Kidney (tissue), 14 donors: ENCODE results near the gene KIAA0513. TPM values are rescaled to one million over a fixed set of nuclear protein-coding genes. Genes with fewer than 3 reads are reported as not detected.

Source experiments
- DNase-seq, 5 donors: peaks; one replicate each; pipeline ENCODE4 v3.0.0-alpha.2; 2013 to 2020
- FAIRE-seq: peaks from 2 replicates; lab custom pipeline; 2012; peaks lifted over from hg19 to GRCh38; lab: Jason Lieb, UNC
- H3K27ac ChIP-seq, 2 donors: one replicate each; pipeline ENCODE4 v1.7.0; 2013; ENCODE audit warnings: low read depth in 2 of 2, low read length in 2 of 2, inconsistent platforms in 1 of 2
- H3K27me3 ChIP-seq: one replicate; pipeline ENCODE4 v1.7.1; 2013; ENCODE audit warnings: low read length, inconsistent platforms; ENCODE audit not compliant: control insufficient read depth, insufficient read depth
- H3K36me3 ChIP-seq, 3 donors: one replicate each; pipeline versions ENCODE4 v1.7.0 to v1.7.1; 2013; ENCODE audit warnings: low read length in 3 of 3, control low read depth in 1 of 3, inconsistent platforms in 1 of 3; ENCODE audit not compliant: insufficient read depth in 3 of 3, control insufficient read depth in 2 of 3
- H3K4me1 ChIP-seq, 3 donors: one replicate each; pipeline versions ENCODE4 v1.7.0 to v1.7.1; 2013; ENCODE audit warnings: low read length in 3 of 3, inconsistent platforms in 1 of 3, low read depth in 1 of 3; ENCODE audit not compliant: control insufficient read depth in 2 of 3, insufficient read depth in 2 of 3
- H3K4me3 ChIP-seq, 3 donors: one replicate each; pipeline versions ENCODE4 v1.7.0 to v1.8.1; 2013; ENCODE audit warnings: low read length in 3 of 3, control low read depth in 1 of 3, inconsistent platforms in 1 of 3
- H3K9ac ChIP-seq, 3 donors: one replicate each; pipeline versions ENCODE4 v1.7.0 to v1.7.1; 2013; ENCODE audit warnings: low read length in 3 of 3, control low read depth in 1 of 3, inconsistent platforms in 1 of 3
- H3K9me3 ChIP-seq, 3 donors: one replicate each; pipeline versions ENCODE4 v1.7.0 to v1.7.1; 2013; ENCODE audit warnings: low read length in 3 of 3, control low read depth in 1 of 3, inconsistent platforms in 1 of 3; ENCODE audit not compliant: control insufficient read depth in 2 of 3, insufficient read depth in 1 of 3
- intact Hi-C: fragments of 100-400 bp; cut with DNase I; formaldehyde crosslinking; loops from one replicate; pipeline ENCODE4 v1.11.1; 2022
- polyA plus RNA-seq: library from polyadenylated mRNA; stranded (reverse); fragments of 350-450 nt; fragmentation: Illumina TruSeq; extraction: RNeasy Lipid Tissue Mini Kit (QIAGEN cat#74804); gene quantifications from one replicate; pipeline ENCODE4 v1.2.3, GENCODE V29; 2014; ENCODE audit warnings: low read depth, low replicate concordance; ENCODE audit not compliant: insufficient read depth
- total RNA-seq: library from RNA; stranded (reverse); fragmentation: NEBNext Ultra II Directional; extraction: Animal tissue kit (Norgen Biotek cat#: 25700); gene quantifications from one replicate; pipeline ENCODE4 v1.2.1, GENCODE V29; 2021
- TF ChIP-seq, protein P1 (sequence below): IDR thresholded peaks from 3 replicates; pipeline ENCODE4 v1.5.1; 2012; ENCODE audit warnings: mild to moderate bottlenecking, moderate library complexity, borderline replicate concordance; ENCODE audit not compliant: insufficient read depth; ENCODE audit errors: extremely low read depth
- donor health status: control.
- donor health status: control.
- donor health status: control.
- donor health status: control.
- donor health status: control.
- donor health status: DM: yes; HTN: yes; CAD: no.
- donor health status: Normal renal cell carcinoma (clear cell type).

KIAA0513 gene
- total and polyA plus RNA-seq, 2 donors from 2014 or later = 2.6 to 19.2 TPM

DNA sequence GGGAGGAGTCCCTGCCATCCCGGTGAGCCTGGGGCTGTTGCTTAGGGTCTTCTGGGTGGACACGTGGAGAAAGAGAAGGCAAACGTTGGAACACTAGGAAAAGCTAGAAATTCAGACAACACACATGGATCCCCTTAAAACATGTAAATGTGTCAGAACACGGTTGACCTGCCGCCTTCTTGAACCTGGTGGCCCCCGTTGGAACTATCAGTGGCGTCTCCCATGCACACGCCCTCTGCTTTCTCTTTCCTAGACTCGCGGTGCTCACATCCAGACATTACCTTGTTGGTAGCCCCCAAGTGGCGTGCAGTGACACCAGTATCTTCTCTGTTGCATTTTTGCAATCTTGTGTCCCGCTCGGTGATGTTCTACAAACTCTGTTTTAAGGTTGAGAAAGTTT lies 66.1 kb downstream of the KIAA0513 start:
- intact Hi-C loops = no loop called here
- DNase-seq (no peak), FAIRE-seq (no peak)
- no peak overlapping the region for H3K27ac ChIP-seq
- no peaks in the 10 kb centered on the region for H3K36me3 ChIP-seq
- H3K27me3 ChIP-seq = no peaks in the 10 kb centered on the region
- H3K4me3 ChIP-seq = no peak overlapping the region
- H3K4me1 ChIP-seq = peaks cover 0 to 2% (median 0%) of the 10 kb centered on the region in 3 donors
- H3K9ac ChIP-seq = no peak overlapping the region
- TF ChIP-seq, protein P1, sequence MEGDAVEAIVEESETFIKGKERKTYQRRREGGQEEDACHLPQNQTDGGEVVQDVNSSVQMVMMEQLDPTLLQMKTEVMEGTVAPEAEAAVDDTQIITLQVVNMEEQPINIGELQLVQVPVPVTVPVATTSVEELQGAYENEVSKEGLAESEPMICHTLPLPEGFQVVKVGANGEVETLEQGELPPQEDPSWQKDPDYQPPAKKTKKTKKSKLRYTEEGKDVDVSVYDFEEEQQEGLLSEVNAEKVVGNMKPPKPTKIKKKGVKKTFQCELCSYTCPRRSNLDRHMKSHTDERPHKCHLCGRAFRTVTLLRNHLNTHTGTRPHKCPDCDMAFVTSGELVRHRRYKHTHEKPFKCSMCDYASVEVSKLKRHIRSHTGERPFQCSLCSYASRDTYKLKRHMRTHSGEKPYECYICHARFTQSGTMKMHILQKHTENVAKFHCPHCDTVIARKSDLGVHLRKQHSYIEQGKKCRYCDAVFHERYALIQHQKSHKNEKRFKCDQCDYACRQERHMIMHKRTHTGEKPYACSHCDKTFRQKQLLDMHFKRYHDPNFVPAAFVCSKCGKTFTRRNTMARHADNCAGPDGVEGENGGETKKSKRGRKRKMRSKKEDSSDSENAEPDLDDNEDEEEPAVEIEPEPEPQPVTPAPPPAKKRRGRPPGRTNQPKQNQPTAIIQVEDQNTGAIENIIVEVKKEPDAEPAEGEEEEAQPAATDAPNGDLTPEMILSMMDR = no peak
- no peaks in the 10 kb centered on the region for H3K9me3 ChIP-seq

DNA sequence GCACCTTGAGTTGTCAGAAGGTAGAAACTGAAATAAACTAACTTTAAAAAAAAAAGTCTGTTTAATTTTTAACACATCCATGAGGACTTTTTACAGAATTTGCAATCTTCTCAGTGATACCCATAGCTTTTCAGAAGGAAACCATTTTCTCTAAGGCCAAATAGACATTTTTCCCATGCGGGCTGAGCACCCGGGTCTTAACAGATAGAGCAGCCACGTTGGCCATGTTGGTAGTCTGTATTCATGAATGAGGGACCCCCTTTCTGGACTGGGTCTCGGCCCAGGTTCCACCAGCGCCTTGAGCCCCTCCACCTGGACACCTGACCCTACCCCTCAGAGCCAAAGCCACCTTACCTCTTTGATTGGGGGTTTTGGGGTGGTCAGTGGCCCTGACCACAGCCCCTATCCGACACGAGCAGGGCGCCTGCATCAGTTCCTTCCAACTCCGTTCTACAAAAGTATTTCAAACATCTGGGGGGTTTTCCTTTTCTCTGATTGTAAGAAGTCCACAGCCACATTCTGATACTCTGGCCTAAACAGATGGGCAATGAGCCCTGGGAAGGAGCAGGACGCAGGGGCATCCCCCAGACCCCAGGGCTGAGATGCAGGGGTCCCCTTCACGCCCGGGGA lies 66.7 kb downstream of the KIAA0513 start:
- DNase-seq = no peak
- H3K4me1 ChIP-seq = peaks cover 0 to 2% (median 0%) of the 10 kb centered on the region in 3 donors
- no peak for FAIRE-seq
- H3K27ac ChIP-seq = no peak overlapping the region
- H3K9ac ChIP-seq = no peak overlapping the region
- H3K4me3 ChIP-seq = no peak overlapping the region
- H3K27me3 ChIP-seq = no peaks in the 10 kb centered on the region
- no peaks in the 10 kb centered on the region for H3K36me3 ChIP-seq
- intact Hi-C loops = no loop called here
- TF ChIP-seq, protein P1 = no peak
- H3K9me3 ChIP-seq = no peaks in the 10 kb centered on the region

DNA sequence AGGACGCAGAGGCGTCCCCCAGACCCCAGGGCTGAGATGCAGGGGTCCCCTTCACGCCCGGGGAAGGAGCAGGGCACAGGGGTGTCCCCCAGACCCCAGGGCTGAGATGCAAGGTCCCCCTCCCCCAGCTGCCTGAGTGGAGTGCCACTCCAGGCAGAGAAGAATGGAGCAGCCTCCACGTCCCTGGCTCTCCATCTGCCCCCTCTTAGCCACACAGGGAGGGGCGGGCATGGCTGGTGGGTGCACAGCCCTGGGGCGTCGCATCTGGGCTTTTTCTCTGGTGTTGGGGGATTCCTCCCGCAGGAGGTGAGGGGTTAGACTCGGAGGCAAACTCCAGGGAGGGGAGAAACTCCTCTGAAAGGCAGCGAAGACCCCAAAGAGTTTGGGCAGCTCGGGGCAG lies 67.2 kb downstream of the KIAA0513 start:
- FAIRE-seq (no peak), DNase-seq (no peak)
- intact Hi-C loops = no loop called here
- TF ChIP-seq, protein P1 = no peak
- H3K27ac ChIP-seq = no peak overlapping the region
- no peak overlapping the region for H3K9ac ChIP-seq
- H3K4me3 ChIP-seq = no peak overlapping the region
- H3K27me3 ChIP-seq = no peaks in the 10 kb centered on the region
- H3K9me3 ChIP-seq = no peaks in the 10 kb centered on the region
- H3K4me1 ChIP-seq = peaks cover 0 to 2% (median 0%) of the 10 kb centered on the region in 3 donors
- no peaks in the 10 kb centered on the region for H3K36me3 ChIP-seq

DNA sequence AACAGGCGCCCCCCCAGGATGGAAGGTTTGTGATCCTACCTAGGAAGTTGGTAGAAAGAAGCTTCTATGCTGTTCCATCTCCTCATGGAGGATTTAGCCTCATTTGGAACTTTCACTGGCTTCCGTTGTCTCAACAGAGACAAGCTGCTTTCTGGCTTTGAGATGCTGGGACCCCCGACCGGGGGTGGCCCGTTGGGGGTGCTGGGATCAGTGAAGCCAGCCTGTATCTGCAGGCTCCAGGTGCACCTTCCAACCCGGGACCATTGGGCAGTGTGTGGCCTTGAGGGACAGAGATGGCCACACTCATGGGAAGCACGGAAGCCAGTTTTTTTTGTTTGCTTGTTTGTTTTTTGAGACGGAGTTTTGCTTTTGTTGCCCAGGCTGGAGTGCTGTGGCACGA lies 69.3 kb downstream of the KIAA0513 start:
- H3K9ac ChIP-seq = no peak overlapping the region
- FAIRE-seq (no peak), DNase-seq (no peak)
- no peak overlapping the region for H3K4me3 ChIP-seq
- no peaks in the 10 kb centered on the region for H3K36me3 ChIP-seq
- intact Hi-C loops = no loop called here
- no peaks in the 10 kb centered on the region for H3K27me3 ChIP-seq
- no peak overlapping the region for H3K27ac ChIP-seq
- TF ChIP-seq, protein P1 = no peak
- H3K4me1 ChIP-seq = no peaks in the 10 kb centered on the region
- H3K9me3 ChIP-seq = no peaks in the 10 kb centered on the region
